AG10803 (cell line): ENCODE results near the gene DCST2.

Experiments used
- DNase-seq: peaks from one replicate; pipeline ENCODE4 v3.0.0; 2010; ENCODE audit warnings: low read depth
- H3K4me3 ChIP-seq: 2 replicates; pipeline ENCODE4 v1.5.1; 2011; ENCODE audit warnings: mild to moderate bottlenecking, low read length, control low read depth
- CTCF ChIP-seq: conservative IDR thresholded peaks from 2 replicates; pipeline ENCODE4 v1.5.1; 2011; ENCODE audit warnings: mild to moderate bottlenecking, low read length, control low read depth, inconsistent platforms

Gene DCST2

GRCh38 chr1:155079210-155079486 is 45.6 kb upstream of the DCST2 start:
- H3K4me3 ChIP-seq = peak overlapping the region; percentile 44; the same call in 1 of the 2 replicates
- DNase-seq = no peak
- TF ChIP-seq CTCF = no peak

- peak; percentile 26 for DNase-seq
- no peak for TF ChIP-seq CTCF
- peak within 1 kb of the TSS; percentile 44 for H3K4me3 ChIP-seq
These were observed 45.1 kb upstream of the DCST2 start, which contains the start of gene EFNA3 for GRCh38 chr1:155078469-155079209. Gene EFNA3, plus strand, starts transcription at chr1:155078837. Its CDS starts 105 bp downstream, at chr1:155078942.

- DNase-seq = no peak
- no peak for TF ChIP-seq CTCF
- H3K4me3 ChIP-seq = no peak overlapping the region
These were observed 44.3 kb upstream of the DCST2 start for GRCh38 chr1:155077758-155078445.

- DNase-seq = no peak
- no peak overlapping the region for H3K4me3 ChIP-seq
- TF ChIP-seq CTCF = no peak
These were observed 43.8 kb upstream of the DCST2 start for GRCh38 chr1:155077346-155077745.

GRCh38 chr1:155076371-155076770 is 42.8 kb upstream of the DCST2 start:
- H3K4me3 ChIP-seq = no peak overlapping the region
- no peak for DNase-seq
- no peak for TF ChIP-seq CTCF

GRCh38 chr1:155075535-155075934 is 42.0 kb upstream of the DCST2 start:
- H3K4me3 ChIP-seq = no peak overlapping the region
- no peak for TF ChIP-seq CTCF
- DNase-seq = no peak
